ENCODE data around the gene MOV10L1.
"Not testable (repeated sequence)": the region's sequence is repeated elsewhere in the genome, so short reads cannot be mapped to it uniquely, and the experiment has no call there.

Gene MOV10L1

DNA sequence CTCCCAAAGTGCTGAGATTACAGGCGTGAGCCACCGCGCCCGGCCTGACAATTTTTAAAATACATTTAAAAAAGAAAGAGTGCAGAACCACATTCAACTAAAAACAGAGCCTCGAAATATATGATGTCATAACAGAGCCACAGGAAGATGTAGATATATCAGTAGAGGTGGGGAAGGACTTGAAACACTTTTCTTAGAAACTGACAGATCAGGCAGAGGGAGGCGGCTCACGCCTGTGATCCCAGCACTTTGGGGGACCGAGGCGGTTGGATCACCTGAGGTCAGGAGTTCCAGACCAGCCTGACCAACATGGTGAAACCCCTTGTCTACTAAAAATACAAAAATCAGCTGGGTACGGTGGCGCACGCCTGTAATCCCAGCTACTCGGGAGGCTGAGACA lies 11.6 kb upstream of the MOV10L1 start:
- DNase-seq (ENCODE audit: low spot score), result no peak

DNA sequence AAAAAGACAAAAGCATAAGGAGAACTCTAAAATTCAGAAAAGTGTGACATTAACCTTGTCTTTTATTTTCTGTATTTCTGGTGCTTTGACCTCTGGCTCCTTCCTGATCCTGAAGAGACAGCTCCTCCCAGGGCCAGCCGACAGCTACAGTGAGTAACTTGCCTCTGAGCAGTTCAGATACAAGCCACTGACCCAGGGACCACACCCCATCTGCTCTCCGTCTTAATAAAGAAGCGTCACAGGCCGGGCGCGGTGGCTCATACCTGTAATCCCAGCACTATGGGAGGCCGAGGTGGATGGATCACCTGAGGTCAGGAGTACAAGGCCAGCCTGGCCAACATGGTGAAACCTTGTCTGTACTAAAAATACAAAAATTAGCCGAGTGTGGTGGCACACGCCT lies 11.0 kb upstream of the MOV10L1 start:
- DNase-seq (ENCODE audit: low spot score), result no peak

DNA sequence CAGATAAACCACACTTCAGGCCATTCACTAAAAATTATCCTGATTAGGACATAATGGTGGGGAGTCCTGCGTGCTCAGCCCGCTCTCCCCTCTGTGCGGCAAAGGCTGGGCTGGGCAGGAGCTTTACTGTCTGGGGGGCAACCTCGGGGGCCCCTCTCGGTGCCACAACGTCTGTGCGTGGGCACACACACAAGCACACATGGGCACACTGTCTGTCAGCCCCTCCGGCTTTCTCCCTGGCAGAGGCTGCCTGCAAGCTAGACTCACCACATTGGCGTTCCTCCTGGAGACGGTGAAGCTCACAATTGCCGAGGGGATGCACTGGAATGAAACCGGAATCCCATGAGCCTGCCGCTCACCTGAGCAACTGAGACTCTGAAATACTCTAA lies 9.7 kb upstream of the MOV10L1 start:
- DNase-seq (ENCODE audit: low spot score), result no peak

DNA sequence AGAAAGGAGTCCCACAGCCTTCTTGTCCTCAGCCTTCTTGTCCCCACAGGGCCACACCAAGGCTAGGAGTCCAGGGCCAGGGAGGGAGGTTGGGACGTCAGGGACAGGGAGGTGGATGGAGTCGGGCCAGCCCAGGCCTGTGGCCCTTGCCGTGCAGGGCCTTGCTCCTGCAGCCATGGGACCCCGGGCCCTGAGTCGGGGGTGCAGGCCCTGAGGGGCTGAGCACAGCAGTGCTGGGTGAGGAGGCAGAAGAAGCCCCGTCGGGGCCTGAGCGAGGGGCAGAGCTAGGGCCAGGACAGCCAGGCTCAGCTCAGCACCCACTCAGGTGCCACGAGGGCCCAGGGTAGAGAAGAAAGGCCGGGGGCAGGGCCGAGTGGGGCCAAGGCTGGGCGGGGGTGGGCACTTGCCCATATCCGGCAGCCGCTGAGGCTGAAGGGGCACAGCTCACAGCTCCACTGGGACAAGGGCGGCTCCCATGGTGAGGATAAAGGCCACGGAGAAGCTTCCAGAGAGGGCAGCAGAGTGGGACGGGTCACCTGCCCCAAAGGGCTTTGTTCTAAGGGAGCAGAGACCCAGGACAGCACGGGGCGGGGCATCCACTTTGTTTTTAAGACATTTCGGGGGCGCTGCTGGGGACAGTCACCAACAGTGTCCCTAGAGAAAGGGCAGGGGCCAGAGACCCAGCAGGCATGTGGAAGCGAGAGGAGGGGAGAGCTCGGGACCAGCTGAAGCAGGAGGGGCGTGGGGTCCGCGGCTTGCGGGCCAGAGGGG lies 8.2 kb upstream of the MOV10L1 start:
- DNase-seq (ENCODE audit: low spot score), result no peak

DNA sequence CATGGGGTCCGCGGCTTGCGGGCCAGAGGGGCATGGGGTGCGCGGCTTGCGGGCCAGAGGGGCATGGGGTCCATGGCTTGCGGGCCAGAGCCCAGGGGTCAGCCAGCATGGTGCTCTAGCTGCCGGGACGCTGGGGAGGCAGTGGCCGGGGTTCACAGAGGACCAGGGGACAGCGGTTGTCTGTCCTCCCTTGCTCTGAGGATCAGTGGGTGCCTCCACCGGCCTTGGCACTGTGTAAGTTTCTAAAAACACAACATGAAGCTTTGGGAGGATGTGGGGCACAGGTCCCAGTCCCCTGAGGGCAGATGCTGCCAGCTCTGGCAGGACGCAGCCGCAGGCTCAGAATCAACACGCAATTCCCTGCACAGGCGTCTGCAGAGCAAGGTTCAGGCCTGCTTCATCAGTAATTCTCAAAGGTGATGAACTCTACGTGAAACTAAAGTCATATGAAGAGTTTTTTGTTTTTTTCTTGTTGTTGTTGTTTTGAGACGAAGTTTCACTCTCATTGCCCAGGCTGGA lies 7.5 kb upstream of the MOV10L1 start:
- no peak for DNase-seq (ENCODE audit: low spot score)

DNA sequence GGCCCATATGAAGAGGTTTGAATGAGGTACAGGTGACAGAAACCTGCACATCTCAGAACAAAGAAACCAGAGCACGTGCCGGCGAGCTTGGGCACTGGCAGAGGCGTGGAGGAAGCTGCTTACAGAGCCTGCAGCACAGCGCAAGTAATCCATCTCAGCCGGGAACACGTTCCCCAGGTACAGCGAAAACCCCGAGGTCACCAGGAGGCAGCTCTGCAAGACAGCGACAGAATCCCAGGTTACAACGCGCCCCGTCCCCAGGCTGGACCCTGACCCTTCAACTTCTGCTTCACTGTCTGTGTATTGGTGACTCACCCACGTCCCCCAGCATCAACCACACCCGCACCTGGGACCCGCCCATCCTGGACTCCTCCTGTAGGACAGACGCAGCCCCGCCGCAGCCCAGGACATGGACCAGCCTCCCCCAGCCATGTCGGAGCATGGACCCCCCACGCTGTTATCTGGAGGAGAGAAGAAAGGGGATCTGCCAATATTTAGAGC lies 6.8 kb upstream of the MOV10L1 start:
- no peak for DNase-seq (ENCODE audit: low spot score)

DNA sequence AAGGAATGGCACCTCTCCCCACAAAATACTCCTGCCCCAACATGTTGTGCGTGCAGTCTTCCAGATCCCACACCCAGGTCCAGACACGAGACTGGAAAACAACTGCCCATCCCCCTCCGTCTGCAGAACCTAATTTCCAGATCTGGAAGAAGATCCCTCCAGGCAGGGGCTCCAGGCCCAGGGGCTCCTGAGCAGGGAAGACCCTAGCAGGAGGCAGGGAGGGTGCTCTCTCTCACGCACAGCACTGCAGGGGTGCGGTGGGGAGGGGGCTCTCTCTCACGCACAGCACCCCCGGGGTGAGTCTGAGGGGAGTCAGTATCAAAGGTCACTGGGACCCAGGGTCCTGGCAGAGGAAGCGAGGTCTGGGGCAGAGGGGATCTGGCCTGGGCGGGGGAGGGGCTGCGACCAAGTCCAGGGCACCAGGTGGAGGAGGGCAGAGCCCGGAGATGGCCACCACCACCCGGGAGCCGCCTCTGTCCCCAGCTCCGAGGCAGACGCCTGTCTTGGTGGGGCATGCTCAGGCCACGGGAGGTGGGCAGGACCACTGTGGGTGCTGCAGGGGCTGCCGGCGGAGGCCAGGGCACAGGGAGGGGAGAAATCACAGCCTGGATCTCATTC lies 6.2 kb upstream of the MOV10L1 start:
- no peak for DNase-seq (ENCODE audit: low spot score)

DNA sequence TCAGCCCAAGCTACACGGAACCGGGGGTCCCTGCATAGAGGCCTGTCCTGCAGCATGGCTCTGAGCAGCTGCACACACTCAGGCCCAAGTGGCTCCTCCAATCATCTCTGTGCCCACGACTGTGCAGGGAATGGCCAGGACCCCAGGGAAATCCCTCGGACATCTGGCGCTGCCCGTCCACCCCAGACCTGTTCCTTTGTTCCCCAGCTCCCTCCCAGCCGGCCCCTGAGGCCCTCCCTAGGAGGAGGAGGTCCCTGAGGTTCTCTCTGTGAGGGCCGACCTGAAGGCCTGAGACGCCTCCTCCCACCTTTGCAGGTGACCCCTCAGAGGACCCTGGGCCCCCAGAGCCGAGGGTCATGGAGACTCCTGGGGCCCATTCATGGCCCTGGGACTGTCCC lies 5.7 kb upstream of the MOV10L1 start:
- DNase-seq (ENCODE audit: low spot score), result no peak

DNA sequence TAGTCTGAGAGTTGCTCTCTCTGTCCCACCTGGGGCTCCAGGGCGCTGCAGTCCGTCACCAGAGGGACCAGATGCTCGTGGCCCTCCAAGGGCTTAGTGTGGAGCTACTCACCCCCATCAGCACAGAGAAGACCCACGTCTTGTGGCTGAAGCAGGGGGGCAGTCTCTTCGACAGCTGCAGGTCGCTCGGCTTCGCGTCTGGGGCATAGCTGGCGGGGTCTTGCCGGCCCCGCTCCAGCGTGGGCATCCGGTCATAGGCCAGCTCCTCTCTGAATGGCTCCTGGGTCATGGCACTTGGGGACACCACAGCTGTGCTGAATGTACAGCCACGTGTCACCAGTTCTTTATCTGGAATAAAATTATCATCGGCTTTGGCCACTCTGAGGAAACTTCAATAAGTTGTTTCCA lies 5.2 kb upstream of the MOV10L1 start:
- no peak for DNase-seq (ENCODE audit: low spot score)

DNA sequence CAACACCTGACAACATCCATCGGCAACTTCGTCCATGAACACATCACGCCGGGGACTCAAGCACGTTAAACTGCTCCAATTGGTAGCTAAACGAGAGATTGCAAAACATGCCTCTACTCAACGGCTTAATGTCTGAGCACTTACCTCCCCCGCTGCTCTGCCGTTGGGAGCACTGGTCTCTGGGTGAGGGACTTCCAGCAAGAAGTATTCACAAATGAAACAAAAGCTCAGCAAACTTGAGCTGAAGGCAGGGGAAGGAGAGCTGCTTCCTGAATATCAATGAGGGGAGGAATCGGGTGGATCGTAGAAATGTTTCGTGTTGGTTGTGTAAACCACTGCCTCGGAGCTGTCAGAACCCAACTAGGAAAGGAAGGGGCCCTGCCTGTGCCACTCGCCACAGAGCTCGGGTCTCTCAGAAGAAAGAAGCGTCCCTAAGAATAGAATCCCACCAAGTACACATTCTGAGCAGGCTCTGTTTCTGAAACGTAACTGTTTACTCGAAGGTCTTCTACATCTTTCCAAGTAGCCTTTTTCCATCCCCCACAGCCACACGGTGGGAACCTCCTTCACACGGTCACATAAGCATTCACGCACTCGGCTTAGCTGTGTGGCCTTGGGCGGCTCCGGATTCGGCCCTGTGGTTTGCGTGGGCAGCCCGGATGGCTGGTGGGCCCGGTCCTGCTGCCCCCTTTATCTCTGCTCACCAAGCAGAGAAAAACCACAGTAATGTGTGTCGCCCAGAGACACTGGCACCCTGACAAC lies 4.4 kb upstream of the MOV10L1 start, which contains the start of gene MLC1:
Gene MLC1, minus strand, starts transcription at position 216 of the 762 bp plus-strand sequence. CDS start 524 bp downstream, outside the sequence.
- no peak for DNase-seq (ENCODE audit: low spot score)

DNA sequence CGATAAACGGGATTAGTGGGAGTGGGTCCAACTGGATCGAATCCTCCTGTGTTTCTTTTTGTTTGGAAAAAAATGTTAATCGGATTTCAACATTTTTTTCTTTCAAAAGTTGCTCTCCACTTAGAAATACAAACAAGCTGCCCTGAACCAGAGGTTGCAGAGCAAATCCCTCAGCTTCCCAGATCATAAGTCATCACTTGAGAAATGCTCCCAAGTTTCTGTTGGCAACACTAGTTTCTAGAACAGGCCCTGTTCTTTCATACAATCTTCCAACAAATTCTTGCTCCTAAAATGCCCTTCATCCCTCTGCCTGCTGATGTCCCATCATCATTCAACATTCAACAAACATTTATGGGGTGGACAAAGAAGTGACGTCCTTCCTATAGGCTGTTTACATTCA lies 3.3 kb upstream of the MOV10L1 start:
- DNase-seq (ENCODE audit: low spot score), result peak; percentile 43

DNA sequence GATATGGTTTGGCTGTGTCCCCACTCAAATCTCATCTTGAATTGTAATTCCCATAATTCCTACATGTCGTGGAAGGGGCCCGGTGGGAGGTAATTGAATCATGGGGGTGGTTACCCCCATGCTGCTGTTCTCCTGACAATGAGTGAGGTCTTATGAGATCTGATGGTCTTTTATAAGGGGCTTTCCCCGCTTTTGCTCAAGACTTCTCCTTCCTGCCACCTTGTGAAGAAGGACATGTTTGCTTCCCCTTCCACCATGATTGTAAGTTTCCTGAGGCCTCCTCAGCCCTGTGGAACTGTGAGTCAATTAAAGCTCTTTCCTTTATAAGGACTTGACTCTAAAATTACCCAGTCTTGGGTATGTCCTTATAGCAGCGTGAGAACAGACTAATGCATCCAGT lies 2.8 kb upstream of the MOV10L1 start:
- not testable (repeated sequence) for DNase-seq (ENCODE audit: low spot score)

DNA sequence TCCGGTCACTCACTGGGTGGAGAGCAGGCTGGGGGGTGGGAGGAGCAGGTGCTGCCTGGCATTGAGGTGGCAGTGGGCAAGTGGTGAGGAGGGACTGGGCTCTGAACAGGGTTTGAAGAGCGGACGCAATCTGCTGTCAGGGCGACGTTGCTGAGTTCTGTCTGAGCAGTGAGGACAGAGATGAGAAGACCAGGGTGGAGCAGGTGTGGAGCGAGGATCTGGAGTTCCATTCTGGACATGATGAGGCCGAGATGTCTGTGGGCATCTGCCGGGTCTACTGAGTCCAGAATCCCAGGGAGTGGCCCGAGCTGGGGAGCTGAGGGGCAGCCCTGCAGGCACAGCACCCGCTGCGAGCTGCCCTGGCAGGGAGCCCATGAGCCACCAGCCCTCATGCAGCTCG lies 2.2 kb upstream of the MOV10L1 start:
- no peak for DNase-seq (ENCODE audit: low spot score)

DNA sequence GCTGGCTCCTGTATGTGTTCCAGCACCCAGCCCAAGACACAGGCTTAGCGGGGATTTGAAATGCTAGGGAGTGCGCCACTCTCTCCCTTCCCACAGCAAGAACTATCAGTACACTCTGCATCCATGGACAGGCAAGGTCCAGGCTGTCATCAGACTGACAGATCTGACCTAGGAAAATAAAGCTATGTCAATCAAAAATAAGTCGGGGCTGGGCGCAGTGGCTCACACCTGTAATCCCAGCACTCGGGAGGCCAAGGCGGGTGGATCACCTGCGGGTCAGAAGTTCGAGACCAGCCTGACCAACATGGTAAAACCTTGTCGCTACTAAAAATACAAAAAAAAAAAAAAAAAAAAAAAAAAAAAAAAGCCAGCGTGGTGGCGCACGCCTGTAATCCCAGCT lies 1.7 kb upstream of the MOV10L1 start:
- no peak for DNase-seq (ENCODE audit: low spot score)

DNA sequence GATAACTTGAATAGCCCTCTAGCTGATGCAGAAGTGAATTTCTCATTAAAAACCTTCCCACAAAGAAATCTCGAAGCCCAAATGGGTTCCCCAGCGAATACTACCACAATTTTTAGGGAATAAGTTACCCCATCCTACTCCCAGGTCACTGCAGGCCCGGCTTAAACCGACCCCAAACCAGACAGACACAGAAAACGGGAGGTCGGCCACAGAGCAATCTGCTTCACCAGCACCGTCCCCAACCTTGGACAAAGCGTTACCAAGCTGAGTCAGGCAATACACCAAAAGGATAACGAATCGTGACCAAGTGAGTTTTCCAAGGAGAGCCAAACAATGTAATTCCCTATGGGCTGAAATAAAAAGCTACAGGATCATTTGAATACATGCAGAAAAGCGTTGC lies 575 bp upstream of the MOV10L1 start:
- no peak for DNase-seq (ENCODE audit: low spot score)

DNA sequence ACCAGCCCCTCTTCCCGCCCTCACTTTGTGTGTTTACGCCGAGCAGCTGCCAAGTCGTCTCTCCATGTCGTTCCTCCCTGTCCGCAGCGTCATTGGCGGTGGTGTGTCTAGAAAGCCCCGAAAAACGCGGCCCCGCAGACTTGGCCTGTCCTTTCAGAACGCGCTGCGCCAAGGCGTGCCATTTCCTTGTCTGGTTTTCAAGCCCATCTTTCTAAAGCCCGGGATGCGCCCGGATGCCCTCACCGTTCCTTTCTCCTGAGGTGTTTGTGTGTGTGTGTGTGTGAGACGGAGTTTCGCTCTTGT lies 557 bp downstream of the MOV10L1 start:
- no peak for DNase-seq (ENCODE audit: low spot score)

DNA sequence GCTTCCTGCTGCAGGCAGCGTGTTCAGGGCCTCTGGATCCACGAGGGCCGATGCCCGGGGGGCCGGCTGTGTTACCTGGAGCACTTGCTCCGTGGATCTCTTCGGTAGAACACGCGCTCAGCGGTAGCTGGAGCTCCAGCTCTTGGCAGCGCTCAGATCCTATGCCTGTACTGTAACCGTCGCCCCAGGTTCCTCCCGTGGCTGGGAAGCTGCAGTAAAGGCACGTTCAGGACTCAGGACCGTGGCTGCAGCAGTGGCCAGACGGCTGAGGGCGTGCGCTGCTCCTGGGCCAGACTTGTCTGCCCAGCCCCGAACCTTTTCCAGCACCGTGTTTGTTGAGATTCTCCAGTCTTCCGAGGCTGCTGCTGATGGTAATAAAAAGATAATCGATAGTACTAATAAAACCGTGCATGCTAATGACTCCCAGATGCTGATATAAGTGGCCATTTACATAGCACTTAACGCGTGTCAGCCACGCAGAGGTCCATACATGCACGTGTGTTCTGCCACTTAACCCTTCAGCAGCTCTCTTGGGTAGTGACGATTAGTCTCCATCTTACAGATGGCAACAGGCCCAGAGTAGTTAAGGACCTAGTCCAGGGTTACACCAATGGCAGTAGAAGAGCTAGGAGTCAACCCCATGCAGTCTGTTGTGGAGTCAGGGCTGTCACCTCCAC lies 1.4 kb downstream of the MOV10L1 start:
- no peak for DNase-seq (ENCODE audit: low spot score)

DNA sequence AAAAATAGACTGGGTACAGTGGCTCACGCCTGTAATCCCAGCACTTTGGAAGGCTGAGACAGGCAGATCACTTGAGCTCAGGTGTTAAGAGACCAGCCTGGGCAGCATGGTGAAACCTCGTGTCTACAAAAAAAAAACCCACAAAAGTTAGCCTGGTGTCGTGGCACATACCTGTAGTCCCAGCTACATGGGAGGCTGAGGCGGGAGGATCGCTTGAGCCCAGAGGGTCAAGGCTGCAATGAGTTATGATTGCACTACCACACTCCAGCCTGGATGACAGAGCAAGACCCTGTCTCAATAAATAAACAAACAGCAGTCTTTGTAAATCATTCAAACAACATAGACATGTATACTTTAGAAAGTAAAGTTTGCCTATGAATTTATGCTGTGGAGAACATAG lies 2.5 kb downstream of the MOV10L1 start:
- DNase-seq (ENCODE audit: low spot score), result no peak

DNA sequence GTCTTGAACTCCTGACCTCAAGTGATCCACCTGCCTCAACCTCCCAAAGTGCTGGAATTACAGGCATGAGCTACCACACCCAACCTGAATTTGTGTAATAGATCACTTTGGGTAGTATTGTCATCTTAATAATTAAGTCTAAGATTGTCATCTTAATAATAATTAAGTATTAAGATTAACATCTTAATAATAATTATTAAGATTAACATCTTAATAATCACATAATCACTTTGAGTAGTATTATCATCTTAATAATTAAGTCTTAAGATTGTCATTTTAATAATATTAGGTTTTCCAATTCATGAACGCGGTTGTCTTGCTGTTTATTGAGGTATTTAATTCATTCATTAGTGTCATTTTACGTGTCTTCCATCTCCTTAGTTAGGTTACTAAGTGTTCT lies 8.2 kb downstream of the MOV10L1 start:
- no peak for DNase-seq (ENCODE audit: low spot score)

DNA sequence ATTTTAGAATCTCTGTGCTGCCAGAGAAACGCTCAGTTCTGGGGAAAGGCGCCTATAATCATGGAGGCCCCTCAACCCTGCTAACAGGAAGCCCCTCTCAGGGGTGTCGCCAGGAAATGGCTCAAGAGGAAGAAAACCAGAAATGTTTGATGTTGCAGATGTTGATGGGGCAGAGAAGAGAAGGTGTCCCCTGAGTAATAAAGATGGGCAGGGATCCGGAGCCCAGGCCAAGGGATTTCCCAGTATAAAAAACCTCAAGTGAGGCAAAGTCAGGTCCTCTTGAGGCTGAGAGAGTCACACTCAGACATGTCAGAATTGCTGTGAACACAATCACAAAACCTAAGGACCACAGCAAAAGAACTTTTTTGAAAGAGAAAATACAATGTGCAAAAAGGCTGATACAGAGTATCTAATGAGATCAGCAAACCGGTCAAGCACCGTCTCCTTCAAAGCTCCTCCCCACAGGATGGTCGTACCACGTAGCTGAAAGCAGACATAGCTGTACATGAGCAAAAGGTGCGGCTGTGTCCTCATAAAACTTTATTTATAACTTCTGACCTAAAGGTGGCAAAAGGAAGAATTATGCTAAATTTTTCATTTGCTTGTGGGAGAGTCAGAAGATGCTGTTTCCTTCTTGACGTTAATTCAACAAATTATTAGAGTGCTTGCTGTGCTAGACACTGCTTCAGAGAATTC lies 12.2 kb downstream of the MOV10L1 start:
- no peak for DNase-seq (ENCODE audit: low spot score)

DNA sequence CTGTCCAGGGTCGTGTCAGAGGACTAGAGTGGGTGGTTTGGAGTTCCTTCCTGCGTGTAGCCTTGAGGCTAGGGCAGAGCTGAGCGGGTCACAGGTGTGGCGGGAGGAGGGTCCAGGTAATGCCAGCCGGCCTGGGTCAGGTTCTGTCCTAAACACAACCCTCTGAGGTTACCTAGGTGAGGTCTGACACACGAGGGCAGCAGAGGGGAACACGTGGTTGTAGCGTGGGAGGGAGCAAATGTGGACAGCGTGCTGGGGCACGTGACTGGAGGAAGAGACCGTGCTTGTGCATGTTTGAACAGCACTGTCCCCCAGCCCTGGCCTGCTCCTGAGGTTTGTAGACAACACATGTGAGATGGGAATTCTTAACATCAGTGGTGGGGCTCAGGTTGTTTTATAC lies 13.1 kb downstream of the MOV10L1 start:
- DNase-seq (ENCODE audit: low spot score), result no peak

DNA sequence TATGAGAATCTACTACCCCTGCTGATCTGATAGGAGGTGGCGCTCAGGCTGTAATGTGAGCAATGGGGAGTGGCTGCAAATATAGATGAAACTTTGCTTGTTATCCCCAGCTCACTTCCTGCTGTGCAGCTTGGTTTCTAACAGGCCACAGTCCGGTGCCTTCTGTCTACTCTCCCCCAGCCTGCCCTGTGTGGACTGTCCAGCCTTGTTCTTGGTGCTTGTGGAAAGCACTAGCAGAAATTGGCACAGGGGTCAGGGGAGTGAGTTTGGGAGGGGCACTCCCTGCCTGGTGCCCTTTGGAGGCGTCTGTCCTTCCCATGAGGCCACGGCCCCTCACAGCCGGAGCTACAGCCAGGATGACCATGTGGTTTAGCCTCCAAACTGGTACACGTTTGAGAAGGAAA lies 14.3 kb downstream of the MOV10L1 start:
- no peak for DNase-seq (ENCODE audit: low spot score)
